ENCODE measurements around the gene GPC6. TPM values are rescaled to one million over a fixed set of nuclear protein-coding genes. Genes with fewer than 3 reads are reported as not detected.

Gene GPC6
- total RNA-seq, 6 donors from 2014 or later, result 1.3 to 7.3 (median 3.4) TPM

DNA sequence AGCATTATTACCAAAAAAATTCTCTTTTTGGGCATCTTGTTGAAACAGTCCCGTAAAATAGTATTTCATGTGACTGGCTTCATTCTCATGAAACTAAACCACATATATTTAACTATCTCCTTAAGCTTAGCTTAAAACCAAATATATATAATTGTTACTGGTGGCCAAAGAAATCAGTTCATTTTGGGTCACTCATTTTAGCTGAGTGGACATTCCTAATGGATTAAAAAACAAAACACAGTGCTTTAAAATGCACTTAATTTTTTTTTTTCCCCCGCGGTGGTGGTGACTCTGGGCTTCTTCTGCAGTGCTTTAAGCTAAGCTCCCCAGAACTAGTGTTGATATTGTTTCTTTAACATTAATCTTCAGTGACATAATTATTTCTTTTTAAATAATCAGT, 540.1 kb downstream of the GPC6 start:
- WGBS, 2 donors, result 59 to 88% methylated on average over 3 of the region's 3 CpGs
- Histone ChIP-seq H3K4me1 (no peaks in the 10 kb centered on the region), H3K27ac (no peak overlapping the region), H3K27me3 (no peaks in the 10 kb centered on the region), H3K9me3 (no peaks in the 10 kb centered on the region), H3K4me3 (no peak overlapping the region), H3K36me3 (no peaks in the 10 kb centered on the region)
- DNase-seq (no peak), ATAC-seq (ENCODE audit: low FRiP score in 2 of 2) (no peak)
- no peak for TF ChIP-seq POLR2AphosphoS5 (IDR thresholded peaks at IDR 0.05)
- TF ChIP-seq EP300 (IDR thresholded peaks at IDR 0.05), result no peak
- no peak for TF ChIP-seq POLR2A (IDR thresholded peaks at IDR 0.05)
- TF ChIP-seq CTCF (IDR thresholded peaks at IDR 0.05), result no peak

DNA sequence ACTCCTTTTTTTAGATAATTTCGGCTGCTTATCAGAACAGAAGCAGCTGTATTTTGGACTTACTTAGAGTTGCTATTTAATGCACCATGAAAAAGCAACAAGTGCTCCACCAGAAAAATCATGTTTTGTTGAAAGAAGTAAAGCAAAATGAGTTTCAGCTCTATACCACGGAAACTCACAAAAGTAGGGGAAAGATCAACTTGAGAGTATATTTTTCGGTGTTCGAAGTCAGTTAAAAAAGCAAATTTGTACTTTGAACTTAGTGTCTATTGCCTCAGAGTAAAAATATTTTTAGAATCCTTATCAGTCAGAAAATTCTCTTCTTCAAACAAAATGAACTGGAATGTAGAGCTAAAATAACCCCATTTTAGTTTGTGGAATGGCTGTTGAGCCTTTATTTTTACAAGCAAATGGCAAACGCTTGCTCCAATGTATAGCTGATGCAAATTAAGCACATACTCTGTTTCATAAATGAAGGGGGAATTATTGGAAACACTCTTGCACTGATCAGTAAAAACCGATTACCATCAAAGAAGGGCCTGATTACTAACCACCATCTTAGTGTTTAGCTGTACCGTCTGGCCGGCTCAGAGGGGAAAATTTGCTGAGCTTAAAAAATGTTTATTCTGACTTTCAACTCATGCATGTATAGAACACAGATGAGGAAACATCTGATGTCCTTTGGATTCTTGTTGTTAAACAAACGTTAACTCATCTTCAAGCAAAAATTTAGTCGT, 540.7 kb downstream of the GPC6 start:
- ATAC-seq (ENCODE audit: low FRiP score in 2 of 2) (no peak), DNase-seq (no peak)
- Histone ChIP-seq H3K27ac (no peak overlapping the region), H3K9me3 (no peaks in the 10 kb centered on the region), H3K27me3 (no peaks in the 10 kb centered on the region), H3K36me3 (no peaks in the 10 kb centered on the region), H3K4me1 (no peaks in the 10 kb centered on the region), H3K4me3 (no peak overlapping the region)
- 53 to 64% methylated on average over 10 of the region's 10 CpGs for WGBS, 2 donors
- no peak for TF ChIP-seq POLR2AphosphoS5 (IDR thresholded peaks at IDR 0.05)
- no peak for TF ChIP-seq EP300 (IDR thresholded peaks at IDR 0.05)
- TF ChIP-seq POLR2A (IDR thresholded peaks at IDR 0.05), result no peak
- TF ChIP-seq CTCF (IDR thresholded peaks at IDR 0.05), result no peak

GRCh38 chr13:93767917-93768409, 541.4 kb downstream of the GPC6 start:
- Histone ChIP-seq H3K27ac (no peak overlapping the region), H3K4me1 (no peaks in the 10 kb centered on the region), H3K9me3 (no peaks in the 10 kb centered on the region), H3K27me3 (no peaks in the 10 kb centered on the region), H3K36me3 (no peaks in the 10 kb centered on the region), H3K4me3 (no peak overlapping the region)
- TF ChIP-seq CTCF (IDR thresholded peaks at IDR 0.05), result no peak
- ATAC-seq (ENCODE audit: low FRiP score in 2 of 2), result no peak
- WGBS, 2 donors, result 68 to 70% methylated on average over 4 of the region's 4 CpGs
- no peak for DNase-seq

GRCh38 chr13:93769101-93769500, 542.5 kb downstream of the GPC6 start:
- H3K27ac ChIP-seq, result no peak overlapping the region
- H3K4me1 ChIP-seq, result no peaks in the 10 kb centered on the region
- ATAC-seq (ENCODE audit: low FRiP score in 2 of 2) (no peak), DNase-seq (no peak)
- H3K36me3 ChIP-seq, result no peaks in the 10 kb centered on the region
- 68 to 71% methylated on average over 3 of the region's 3 CpGs for WGBS, 2 donors
- H3K4me3 ChIP-seq, result no peak overlapping the region
- no peaks in the 10 kb centered on the region for H3K9me3 ChIP-seq
- no peaks in the 10 kb centered on the region for H3K27me3 ChIP-seq
- TF ChIP-seq POLR2AphosphoS5 (IDR thresholded peaks at IDR 0.05) (no peak), CTCF (IDR thresholded peaks at IDR 0.05) (no peak), EP300 (IDR thresholded peaks at IDR 0.05) (no peak), POLR2A (IDR thresholded peaks at IDR 0.05) (no peak)

DNA sequence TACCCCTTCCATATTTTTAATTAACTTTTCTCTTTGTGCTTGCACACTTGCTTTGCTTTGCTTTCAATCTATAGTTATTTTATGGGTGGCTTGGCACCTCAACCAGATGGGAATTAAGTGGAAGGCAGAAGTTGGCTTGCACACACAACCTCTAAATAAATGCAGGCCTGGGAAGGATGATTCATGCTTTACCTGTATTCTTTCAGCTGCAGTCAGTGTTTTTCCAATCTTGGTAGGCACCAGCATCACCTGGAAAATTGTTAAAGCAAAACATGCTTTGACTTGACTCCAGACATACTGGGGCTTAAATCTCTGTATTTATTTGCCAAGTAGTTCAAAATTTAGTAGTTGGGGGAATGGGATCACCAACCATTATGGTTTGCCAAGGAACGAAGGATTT, 543.0 kb downstream of the GPC6 start:
- 73 to 83% methylated on average over 1 of the region's 1 CpG for WGBS, 2 donors
- no peaks in the 10 kb centered on the region for H3K9me3 ChIP-seq
- H3K4me3 ChIP-seq, result no peak overlapping the region
- DNase-seq (no peak), ATAC-seq (ENCODE audit: low FRiP score in 2 of 2) (no peak)
- H3K27me3 ChIP-seq, result no peaks in the 10 kb centered on the region
- no peaks in the 10 kb centered on the region for H3K4me1 ChIP-seq
- no peak for TF ChIP-seq POLR2A (IDR thresholded peaks at IDR 0.05)
- TF ChIP-seq EP300 (IDR thresholded peaks at IDR 0.05), result no peak
- TF ChIP-seq POLR2AphosphoS5 (IDR thresholded peaks at IDR 0.05), result no peak
- TF ChIP-seq CTCF (IDR thresholded peaks at IDR 0.05), result no peak
- no peaks in the 10 kb centered on the region for H3K36me3 ChIP-seq
- no peak overlapping the region for H3K27ac ChIP-seq
